ENCODE data around the gene GPC6.

GPC6 gene

DNA sequence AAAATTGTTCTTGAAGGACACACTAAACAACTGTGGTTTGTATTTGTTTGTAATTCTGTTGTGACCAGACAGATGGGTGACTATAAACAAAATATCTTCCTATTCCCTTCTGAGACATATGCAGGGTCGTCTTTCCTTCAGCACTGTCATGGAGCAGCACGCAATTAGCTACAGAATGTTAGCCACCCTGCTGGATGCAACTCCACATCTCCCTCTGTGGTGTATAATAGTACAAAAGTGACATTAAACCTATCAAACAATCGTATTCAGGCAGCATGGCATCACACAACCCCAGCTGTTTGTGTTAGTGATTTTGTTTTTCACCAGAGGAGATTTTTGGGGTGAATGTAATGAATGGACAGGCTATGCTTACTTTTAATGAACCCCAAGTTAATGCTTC lies 146.2 kb downstream of the GPC6 start:
- no peak for DNase-seq (ENCODE audit: low read depth)

DNA sequence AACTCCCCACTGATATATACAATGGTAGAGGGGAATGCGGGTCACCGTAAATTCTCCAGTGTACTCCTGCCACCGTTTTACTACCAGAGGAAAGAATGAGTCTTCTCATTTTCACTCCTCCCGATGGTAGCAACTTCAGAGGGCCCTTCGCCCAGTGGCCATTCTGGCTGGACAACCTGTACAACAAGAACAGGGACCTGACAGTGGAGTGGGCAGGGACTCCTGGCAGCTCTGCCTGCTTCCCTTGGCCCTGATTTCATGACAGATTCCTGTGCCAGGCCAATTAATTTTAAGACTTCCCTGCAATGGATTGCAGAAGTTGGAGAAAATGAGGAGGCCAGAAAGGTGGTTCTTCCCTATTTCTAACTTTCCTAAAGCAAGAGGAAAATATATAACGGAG lies 148.9 kb downstream of the GPC6 start:
- DNase-seq (ENCODE audit: low read depth), result no peak

GRCh38 chr13:93377196-93377595 lies 150.6 kb downstream of the GPC6 start:
- DNase-seq (ENCODE audit: low read depth), result no peak

- no peak for DNase-seq (ENCODE audit: low read depth)
Measured at GRCh38 chr13:93378184-93378583, 151.6 kb downstream of the GPC6 start.

GRCh38 chr13:93386116-93386515 lies 159.5 kb downstream of the GPC6 start:
- no peak for DNase-seq (ENCODE audit: low read depth)

DNA sequence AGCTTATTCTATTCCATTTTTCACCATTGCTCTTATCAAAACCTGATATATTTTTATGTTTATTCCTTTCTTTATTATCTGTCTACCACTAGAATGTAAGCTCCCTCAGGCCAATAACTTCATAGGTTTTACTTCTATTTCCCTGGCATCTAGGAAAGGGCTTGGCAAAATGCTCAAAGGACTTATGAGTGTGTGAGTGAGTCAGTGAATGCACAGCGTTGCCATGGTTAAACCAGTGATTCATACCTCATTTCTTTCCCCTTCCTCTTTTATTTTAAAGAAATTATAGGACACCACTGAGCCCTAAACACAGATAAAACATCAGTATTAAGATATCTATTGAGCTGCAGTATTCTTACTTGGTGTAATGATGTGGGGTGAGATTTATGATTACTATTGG lies 162.1 kb downstream of the GPC6 start:
- DNase-seq (ENCODE audit: low read depth), result no peak

- no peak for DNase-seq (ENCODE audit: low read depth)
Measured at GRCh38 chr13:93397619-93398018, 171.0 kb downstream of the GPC6 start.

- no peak for DNase-seq (ENCODE audit: low read depth)
Measured at GRCh38 chr13:93398167-93399035, 171.8 kb downstream of the GPC6 start.

GRCh38 chr13:93399212-93399611 lies 172.6 kb downstream of the GPC6 start:
- DNase-seq (ENCODE audit: low read depth), result no peak

GRCh38 chr13:93406136-93406535 lies 179.5 kb downstream of the GPC6 start:
- DNase-seq (ENCODE audit: low read depth), result no peak

- DNase-seq (ENCODE audit: low read depth), result no peak
Measured at GRCh38 chr13:93407551-93407950, 180.9 kb downstream of the GPC6 start.

- no peak for DNase-seq (ENCODE audit: low read depth)
Measured at GRCh38 chr13:93409001-93409400, 182.4 kb downstream of the GPC6 start.

GRCh38 chr13:93409816-93410215 lies 183.2 kb downstream of the GPC6 start:
- DNase-seq (ENCODE audit: low read depth), result no peak

DNA sequence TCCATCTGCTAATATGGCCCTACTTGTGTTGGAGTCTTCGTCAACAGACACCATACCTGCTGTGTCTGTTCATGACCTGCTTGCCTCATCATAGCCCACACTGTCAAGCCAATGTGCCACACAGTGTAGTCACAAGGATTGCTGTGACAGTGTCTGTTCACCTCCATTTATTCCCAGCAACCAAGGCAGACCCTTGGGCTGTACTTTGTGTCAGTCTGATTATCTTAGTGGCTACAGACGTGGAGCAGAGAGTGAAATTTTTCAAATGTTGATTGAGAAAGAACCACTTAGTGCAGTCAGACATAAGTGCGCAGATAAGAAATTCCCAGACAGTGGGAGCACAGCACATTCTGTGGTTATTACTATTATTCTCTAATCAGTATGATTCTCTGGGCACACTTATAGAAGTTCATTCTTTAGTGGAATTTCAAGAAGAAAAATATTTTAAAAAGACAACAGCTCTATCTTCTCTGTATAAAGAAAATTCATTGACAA lies 184.6 kb downstream of the GPC6 start:
- DNase-seq (ENCODE audit: low read depth), result no peak

GRCh38 chr13:93412676-93413075 lies 186.1 kb downstream of the GPC6 start:
- no peak for DNase-seq (ENCODE audit: low read depth)

- no peak for DNase-seq (ENCODE audit: low read depth)
Measured at GRCh38 chr13:93413972-93414717, 187.5 kb downstream of the GPC6 start.

DNA sequence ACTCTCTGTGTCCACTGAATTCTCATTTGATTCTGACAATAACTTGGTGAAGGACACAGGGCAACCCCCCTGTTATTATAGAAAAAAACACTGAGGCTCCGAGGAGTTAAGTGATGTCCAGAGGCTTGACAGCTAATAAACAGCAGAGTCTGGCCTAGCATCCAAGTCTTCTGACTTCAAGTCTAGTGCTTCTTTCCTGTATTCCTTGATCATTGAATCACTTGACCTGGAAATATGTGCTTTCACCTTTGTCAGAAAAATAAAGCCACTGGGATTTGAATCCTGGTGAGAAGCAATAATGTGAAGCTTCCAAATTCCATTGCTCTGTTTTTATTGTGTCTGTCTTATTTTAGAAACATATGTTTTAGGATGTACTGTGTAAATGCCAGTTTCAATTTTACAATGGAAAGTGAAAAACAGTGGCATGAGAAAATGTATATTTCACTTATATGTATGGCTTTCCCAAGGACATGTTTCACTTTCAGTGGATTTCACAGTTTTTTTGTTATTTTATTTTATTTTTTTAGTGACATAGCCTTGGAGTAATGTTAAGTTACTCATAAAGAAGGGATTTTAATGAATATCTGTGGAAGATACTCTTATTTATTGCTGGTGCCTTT lies 190.2 kb downstream of the GPC6 start:
- DNase-seq (ENCODE audit: low read depth), result no peak

- DNase-seq (ENCODE audit: low read depth), result no peak
Measured at GRCh38 chr13:93418398-93418797, 191.8 kb downstream of the GPC6 start.

DNA sequence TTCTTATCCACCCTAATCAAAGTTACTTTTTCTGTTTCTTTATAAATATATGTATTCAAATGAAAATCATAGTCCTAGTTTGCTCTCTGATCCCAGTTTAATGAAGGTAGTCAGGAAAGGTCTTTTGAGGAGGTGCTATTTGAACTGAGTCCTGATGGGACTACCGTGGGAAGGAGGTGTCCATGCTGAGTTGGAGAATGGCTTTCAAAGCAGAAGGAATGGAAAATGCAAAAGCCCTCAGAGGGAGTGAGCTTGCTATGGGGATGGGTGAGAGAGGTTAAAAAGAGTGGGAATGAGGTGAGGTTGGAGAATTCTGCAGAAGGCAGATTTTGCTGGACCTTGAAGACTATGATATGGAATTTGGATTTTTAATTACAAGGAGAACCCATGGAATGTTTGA lies 193.6 kb downstream of the GPC6 start:
- DNase-seq (ENCODE audit: low read depth), result no peak

DNA sequence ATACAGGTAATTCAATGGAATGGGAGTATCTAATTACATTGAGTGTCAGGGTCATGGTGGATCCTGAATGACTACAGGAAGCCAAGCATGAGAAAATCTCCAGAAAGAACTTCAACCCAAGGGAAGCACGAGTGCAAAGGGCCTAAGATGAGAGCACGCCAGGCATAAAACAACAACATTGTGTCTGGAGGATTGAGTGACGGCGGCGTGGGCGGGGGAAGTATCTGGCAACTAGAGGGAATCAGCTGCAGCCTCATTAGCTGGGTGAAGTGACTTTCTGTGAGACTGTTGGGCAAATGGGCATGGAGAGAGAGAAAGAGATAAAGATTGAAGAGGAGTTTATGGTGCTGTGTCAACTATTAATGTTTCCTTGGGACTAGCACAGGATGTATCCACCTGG lies 194.3 kb downstream of the GPC6 start:
- no peak for DNase-seq (ENCODE audit: low read depth)

DNA sequence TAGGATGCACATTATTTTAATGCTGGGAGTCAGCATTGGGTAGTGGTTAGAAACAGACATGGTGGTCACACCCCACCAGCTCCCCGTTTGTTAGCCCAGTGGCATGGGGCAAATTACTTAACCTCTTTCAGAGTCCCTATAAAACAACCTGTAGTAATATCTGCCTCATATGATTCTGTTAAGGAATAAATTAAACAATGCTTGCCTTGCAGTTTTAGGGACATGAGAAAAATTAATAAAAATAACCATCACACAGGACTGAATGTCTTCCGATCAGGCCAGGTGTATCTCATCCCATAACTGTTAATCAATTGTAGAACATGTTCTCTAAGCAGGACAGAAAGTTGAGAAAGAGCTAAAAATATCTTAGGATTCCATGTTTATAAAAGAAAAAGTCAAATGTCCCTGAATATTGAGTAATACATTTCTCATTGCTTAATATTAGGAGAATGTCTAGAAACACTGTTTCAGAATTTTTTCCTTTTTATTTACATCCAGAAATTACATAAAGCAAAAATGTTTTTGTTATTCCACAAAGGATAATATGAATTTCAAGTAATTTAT lies 196.5 kb downstream of the GPC6 start:
- no peak for DNase-seq (ENCODE audit: low read depth)

DNA sequence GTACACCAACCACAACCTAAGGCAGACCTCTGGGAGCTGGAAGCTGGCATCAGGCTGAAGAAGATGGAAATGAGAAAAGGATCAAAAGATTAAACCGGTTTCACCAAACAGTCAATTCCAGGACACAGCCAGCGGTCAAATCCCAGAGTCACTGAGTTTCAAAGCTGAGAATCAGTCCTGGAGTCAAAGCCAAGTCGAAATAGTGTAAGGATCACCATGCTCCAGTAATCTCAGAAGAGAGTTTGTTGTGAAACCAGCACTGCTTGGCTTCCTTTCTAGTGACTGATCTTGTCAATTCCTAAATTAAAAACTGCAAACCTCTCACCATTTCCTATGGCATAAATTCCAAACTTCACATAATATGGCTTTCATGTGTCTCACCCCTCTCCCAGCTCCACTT lies 198.8 kb downstream of the GPC6 start:
- no peak for DNase-seq (ENCODE audit: low read depth)

DNA sequence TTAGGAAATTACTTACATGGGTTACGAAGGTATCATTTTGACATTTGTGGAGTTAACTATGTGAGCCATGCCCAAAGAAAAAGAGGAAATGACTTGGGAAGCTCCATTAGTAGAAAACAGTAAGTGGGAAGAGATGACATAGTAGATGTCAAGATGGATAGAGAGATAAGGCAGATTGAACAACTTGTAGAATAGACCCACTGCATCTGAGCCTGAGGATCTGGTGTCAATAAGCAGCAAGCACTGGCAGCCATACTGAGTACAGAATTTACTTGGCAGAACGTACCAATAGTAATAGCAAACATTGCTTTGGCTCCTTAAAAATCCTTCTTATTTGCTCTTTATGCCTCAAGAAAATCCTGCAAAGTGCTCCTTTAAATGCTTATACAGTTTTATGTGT lies 203.8 kb downstream of the GPC6 start:
- DNase-seq (ENCODE audit: low read depth), result no peak

Data from stimulated activated CD4-positive, alpha-beta T cell treated with anti-CD3 and anti-CD28 coated beads, Interleukin-2, amount 100 ng/mL, for 4 hours (primary cell).